Left forelimb (tissue), 1 donor: ENCODE measurements around the gene ARHGAP26.
"Not testable (repeated sequence)": the region's sequence is repeated elsewhere in the genome, so short reads cannot be mapped to it uniquely, and the experiment has no call there.

Experiments used
- DNase-seq: peaks from one replicate; pipeline ENCODE4 v3.0.0-alpha.2; 2018; ENCODE audit warnings: low spot score

Gene ARHGAP26

DNA sequence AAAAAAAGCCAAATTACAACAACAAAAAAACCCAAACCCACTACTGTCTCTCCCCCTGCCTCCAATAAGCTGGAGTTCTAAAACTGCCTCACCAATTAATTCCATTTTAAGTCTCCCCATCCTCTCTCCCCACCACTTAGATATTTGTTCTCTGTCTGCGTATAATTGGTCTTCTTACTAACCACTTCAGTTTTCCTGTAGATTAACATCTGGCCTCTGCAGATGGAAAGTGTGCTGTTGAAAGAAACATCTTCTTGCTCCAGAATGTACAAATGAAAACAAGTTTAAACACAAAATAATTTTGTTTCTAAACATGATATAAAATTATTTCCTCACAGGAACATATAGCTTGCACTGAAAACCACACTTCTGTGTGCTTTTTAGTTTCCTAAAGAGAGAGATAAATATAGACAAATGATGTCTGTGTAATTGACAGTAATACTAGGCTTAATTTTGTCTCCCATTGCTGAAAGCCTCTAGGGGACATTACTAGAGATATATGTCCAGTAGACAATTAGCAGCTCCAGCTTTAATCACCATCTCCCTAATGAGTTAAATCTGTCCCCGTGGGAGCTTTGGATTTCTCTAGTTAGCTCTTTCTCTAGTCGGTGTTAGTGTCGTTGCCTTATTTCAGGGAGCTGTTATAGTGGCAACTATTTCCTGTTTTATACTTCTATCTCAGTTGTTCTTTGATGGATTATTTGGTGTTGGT lies 164.0 kb downstream of the ARHGAP26 start:
- no peak for DNase-seq

- DNase-seq: no peak
These were observed 164.8 kb downstream of the ARHGAP26 start for GRCh38 chr5:142935014-142935413.

DNA sequence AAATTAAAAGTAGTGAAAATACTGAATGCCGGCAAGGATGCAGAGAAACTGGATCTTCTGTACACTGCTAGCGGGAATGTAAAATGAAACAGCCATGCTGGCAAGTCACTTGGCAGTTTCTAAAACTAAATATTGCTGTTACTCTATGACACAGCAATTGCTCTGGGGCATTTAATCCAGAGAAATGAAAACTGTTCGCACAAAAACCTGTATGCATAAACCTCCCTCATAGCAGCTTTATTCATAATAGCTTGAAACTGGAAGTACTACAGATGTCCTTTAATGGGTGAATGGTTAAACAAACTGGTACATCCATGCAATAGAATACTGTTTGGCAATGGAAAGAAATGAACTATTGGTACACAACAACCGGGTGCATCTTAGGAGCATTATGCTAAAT lies 167.2 kb downstream of the ARHGAP26 start:
- no peak for DNase-seq

DNA sequence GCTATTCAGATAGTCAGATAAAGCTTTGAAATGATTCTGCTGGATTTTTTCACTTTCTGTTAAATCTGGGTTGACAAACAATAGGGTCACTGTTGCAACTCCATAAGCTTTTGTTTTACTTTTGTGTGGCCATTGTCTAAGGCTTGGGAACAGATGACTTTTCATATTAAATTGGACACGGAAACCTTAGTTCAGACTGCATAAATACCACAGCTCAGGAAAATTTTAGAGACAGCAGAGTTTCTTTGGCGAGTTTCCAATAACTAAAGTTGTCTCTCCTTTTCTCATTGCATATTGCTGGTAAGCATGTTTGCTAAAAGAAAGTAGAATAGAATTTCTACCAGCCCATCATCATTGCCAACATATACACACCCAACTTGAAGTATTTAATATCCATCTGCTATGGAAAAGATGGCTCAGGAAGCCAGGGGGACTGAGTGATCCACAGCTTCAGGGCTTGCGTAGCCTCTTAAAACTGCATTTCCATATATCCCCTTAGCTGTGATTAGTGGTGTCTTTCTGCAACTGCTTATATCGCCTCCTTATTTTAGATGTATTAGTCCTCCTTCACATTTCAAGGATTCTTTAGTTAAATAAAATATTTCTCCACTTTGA lies 168.2 kb downstream of the ARHGAP26 start:
- DNase-seq: no peak

DNA sequence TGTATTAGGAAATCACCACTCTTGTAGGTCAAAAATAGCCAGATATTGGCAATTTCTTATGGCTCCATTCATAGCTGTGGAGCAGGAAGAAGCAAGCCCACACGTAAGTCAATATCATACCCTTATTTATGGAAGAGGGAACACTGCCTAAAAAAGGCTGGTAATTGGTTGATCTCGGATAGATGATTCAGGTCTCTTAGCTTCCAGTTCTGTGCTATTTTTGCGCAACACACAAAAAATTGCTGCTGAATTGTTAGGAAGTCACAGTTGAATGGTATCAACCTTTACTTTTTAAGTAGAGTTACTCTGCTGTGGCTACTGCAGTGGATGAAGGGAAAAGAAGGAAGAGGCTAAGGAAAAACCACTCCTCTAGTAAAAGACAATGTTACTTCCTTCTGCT lies 168.8 kb downstream of the ARHGAP26 start:
- DNase-seq: no peak

DNA sequence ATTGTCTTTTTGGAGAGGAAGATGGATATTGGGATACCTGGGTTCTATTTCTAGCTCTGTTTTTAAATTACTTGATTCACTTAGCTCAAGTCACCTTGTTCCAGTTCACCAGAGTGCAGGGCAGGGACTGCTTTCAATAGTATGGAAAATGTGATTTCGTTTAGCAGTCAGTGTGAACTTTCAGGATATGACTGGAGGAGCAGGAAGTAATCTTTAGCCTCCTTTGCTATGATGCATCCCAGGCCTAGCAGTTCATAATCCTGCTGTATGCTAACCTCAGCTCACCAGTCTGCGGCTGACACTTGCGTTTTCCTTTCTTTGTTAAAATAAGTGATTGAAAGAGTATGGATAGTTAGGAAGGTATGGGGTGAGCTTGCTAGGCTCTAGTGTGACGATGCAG lies 169.7 kb downstream of the ARHGAP26 start:
- no peak for DNase-seq

DNA sequence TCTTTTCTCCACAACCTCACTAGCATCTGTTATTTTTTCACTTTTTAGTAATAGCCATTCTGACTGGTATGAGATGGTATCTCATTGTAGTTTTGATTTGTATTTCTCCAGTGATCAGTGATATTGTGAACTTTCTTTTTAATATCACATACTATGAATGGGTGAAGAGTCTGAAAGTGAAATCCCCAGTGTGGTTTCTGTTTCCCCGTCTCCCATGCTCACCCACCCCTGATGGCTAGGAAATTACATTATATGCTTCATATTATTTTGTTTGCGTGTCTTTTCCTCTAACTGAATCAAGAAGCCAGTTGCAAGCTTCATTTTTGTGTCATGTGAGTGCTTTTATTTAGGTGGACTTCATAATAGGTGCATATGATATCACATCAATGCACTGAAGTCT lies 171.1 kb downstream of the ARHGAP26 start:
- no peak for DNase-seq

DNA sequence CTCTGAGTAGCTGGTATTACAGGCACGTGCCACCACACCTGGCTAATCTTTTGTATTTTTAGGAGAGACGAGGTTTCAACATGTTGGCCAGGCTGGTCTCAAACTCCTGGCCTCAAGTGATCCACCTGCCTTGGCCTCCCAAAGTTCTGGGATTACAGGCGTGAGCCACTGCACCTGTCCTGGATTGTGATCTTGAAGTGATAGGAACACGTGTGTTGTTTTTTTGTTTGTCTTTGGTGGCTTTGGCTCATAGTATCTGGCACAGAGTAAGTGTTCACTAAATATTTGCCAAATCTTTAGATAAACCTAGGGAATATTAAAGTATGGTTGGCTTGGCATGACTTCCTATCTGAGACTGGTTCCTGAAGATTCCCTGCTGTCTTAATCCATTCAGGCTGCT lies 172.7 kb downstream of the ARHGAP26 start:
- DNase-seq: no peak

GRCh38 chr5:142944140-142944539 lies 174.0 kb downstream of the ARHGAP26 start:
- DNase-seq: no peak

DNA sequence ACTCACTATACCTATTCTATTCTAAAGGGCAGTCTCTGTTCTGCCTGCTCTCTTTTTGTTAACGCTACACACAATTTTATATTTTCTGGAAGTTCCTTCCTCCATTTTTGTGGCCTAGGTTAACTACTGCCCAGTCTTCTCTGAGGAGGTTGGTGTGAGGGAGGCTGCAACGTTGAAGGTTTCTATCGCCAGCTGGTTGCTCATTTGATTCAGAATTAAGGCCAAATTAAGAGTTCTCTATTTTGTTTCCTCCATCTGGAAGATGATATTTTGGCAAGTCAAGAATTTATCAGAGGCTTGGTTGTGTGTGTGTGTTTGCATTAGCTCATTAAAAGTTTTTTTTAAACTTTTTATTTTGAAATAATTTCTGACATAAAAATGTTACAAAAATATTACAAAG lies 175.1 kb downstream of the ARHGAP26 start:
- DNase-seq: no peak

- no peak for DNase-seq
These were observed 175.7 kb downstream of the ARHGAP26 start for GRCh38 chr5:142945845-142946244.

GRCh38 chr5:142946547-142947426 lies 176.6 kb downstream of the ARHGAP26 start:
- DNase-seq: no peak

- no peak for DNase-seq
These were observed 177.2 kb downstream of the ARHGAP26 start for GRCh38 chr5:142947427-142947709.

DNA sequence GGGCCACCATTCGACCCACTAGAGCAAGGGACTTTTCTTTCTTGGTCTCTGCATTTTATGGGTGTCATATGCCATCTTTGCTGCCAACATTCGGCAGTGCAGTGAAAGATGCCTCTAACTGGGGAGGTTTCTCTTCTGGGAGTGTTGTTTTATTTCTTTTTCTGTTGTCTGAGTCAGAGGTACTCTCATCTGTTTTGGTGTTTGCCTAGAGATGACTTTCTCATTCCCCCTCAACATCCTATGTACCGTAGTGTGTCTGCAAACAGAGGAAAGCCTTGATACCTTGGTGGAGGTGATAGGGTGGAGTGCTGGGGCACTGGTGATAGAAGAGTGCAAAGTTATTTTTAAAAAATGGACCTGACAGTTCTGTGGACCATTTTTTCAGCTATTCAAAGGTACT lies 182.1 kb downstream of the ARHGAP26 start:
- DNase-seq: no peak

DNA sequence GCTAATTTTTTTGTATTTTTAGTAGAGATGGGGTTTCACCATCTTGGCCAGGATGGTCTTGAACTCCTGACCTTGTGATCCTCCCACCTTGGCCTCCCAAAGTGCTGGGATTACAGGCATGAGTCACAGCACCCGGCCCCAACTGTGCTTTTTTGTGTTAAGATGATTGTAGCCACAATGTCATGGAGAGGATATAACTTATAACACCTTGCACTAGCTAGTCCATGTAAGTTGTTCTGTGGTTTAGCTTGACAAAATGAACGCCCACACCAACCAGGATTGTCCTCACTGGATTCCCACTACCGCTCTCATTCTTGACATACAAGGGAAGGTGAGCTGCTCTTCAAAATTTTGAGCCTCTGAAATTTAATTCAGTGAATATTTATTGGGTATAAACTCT lies 182.7 kb downstream of the ARHGAP26 start:
- DNase-seq: not testable (repeated sequence)

- no peak for DNase-seq
These were observed 184.3 kb downstream of the ARHGAP26 start for GRCh38 chr5:142954455-142954854.

GRCh38 chr5:142955628-142956027 lies 185.5 kb downstream of the ARHGAP26 start:
- no peak for DNase-seq

DNA sequence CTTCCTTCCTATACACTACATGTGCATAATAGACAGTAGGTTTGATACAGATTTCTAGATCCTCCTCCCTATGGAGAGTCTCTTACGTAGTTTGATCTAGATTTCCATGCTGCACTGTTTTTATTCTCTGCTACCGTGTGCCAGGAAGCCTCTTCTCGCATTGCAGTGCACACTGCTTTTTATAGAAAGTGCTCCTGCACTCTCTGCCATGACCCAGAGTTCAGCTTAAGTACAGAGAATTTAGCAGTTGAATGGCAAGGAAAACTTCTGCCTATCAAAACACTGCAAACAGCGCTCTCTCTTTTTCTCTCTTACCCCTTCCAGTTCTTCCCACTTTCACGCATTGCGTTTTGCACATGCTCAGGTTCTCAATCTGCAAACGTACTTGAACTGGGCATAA lies 187.4 kb downstream of the ARHGAP26 start:
- no peak for DNase-seq

DNA sequence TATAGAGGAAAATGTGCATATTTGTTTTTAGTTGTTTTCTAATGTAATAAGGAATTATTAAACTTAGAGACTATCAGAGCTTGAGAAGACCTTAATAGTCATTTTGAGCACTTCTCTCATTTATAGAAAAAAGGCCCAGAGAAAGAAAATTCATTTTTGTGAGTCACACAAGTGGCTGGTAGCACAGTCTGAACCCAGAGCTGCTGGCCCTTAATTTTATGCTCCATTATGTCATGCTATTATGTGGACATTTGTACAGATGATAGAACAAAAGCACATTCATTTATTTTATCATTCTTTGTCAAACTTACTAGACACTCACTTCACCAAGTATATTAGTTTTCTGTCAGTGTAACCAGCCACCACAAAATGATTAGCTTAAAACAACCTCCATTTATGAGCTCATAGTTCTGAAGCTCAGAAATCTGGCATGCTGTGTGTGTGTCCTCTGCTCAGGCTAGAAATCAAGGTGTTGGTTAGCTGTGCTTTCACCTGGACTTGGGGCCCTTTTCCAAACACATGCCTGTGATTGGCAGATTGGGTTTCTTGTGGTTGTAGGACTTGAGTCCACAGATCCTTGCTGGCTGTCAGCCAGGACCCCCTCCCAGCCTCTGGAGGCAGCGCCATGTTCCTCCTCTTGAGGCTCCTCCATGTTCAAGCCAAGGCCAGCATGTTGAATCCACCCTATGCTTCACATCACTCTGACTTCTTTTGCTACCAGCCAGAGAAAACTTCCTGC lies 188.9 kb downstream of the ARHGAP26 start:
- DNase-seq: no peak

GRCh38 chr5:142959683-142960657 lies 189.8 kb downstream of the ARHGAP26 start:
- no peak for DNase-seq

GRCh38 chr5:142961440-142962173 lies 191.4 kb downstream of the ARHGAP26 start:
- no peak for DNase-seq
